ENCODE results near the gene LRBA. TPM values are rescaled to one million over a fixed set of nuclear protein-coding genes. Genes with fewer than 3 reads are reported as not detected.

The LRBA gene
- polyA plus RNA-seq, 1 of the 3 experiments (the other 2 are of a cell fraction) = 11.4 TPM

DNA sequence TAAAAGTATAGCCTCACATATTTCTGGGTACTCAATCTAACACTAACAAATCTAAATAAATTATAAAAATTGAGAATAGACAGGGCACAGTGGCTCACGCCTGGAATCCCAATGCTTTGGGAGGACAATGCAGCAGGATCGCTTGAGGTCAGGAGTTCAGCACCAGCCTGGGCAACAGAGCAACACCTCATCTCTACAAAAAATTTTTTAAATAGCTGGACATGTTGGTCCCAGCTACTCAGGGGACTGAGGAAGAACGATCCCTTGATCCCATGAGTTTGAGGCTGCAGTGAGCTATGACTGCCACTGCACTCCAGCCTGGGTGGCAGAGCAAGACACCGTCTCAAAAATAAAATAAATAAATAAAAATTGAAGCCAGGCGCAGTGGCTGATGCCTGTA lies 192.7 kb downstream of the LRBA start:
- Histone ChIP-seq H3K79me2 (ENCODE audit: insufficient read depth) (no peaks in the 10 kb centered on the region), H3K36me3 (replicated peaks in 1 of 2; ENCODE audit: control insufficient read depth in 1 of 2, insufficient read depth in 2 of 2, low read length in 1 of 2) (no peaks in the 10 kb centered on the region), H3K4me2 (no peak overlapping the region), H4K20me1 (ENCODE audit: insufficient read depth) (no peaks in the 10 kb centered on the region), H3K4me1 (ENCODE audit: control insufficient read depth in 1 of 2, insufficient read depth in 2 of 2, low read depth in 1 of 2, low read length in 1 of 2) (no peaks in the 10 kb centered on the region), H3K27me3 (ENCODE audit: insufficient read depth) (no peaks in the 10 kb centered on the region), H3K4me3 (ENCODE audit: low read depth in 2 of 2, low read length in 1 of 2) (no peak overlapping the region), H3K9me3 (peaks cover 8% of the 10 kb centered on the region), H3F3A (replicated peaks; ENCODE audit: insufficient read depth) (no peaks in the 10 kb centered on the region), H3K9me2 (no peaks in the 10 kb centered on the region), H2AFZ (ENCODE audit: low read depth) (no peak overlapping the region), H3K27ac (ENCODE audit: low read depth in 2 of 2, low read length in 1 of 2) (no peak overlapping the region), H3K9ac (no peak overlapping the region)
- 100% methylated on average over 5 of the region's 5 CpGs for WGBS (ENCODE audit: low lambda C conversion rate)
- ChIA-PET CTCF (no interaction called here), POLR2A (no interaction called here)
- no peak for DNase-seq
- TF ChIP-seq, protein P1, sequence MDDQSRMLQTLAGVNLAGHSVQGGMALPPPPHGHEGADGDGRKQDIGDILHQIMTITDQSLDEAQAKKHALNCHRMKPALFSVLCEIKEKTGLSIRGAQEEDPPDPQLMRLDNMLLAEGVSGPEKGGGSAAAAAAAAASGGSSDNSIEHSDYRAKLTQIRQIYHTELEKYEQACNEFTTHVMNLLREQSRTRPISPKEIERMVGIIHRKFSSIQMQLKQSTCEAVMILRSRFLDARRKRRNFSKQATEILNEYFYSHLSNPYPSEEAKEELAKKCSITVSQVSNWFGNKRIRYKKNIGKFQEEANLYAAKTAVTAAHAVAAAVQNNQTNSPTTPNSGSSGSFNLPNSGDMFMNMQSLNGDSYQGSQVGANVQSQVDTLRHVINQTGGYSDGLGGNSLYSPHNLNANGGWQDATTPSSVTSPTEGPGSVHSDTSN (IDR thresholded peaks at IDR 0.05) = no peak
- TF ChIP-seq RFX5 (IDR thresholded peaks at IDR 0.05; ENCODE audit: low read length) = no peak

DNA sequence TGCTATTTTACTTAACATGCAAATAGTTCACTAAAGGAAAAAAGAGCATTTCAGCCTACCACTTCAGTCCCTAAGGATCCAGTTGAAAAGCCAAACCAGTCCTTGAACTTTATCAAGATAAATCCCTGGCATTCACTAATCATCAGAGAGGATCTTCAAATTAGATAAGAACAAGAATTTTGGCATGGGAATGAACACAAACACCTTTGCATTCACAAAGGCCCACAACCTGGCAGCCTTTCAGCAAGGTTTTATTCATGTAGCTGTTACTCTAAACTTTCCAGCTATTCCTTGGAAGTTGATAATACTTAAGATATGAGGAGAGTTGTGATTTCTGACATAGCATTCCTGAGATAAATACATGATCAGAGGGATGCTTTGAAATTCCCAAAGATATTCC lies 193.4 kb downstream of the LRBA start:
- Histone ChIP-seq H4K20me1 (ENCODE audit: insufficient read depth) (no peaks in the 10 kb centered on the region), H3K27me3 (ENCODE audit: insufficient read depth) (no peaks in the 10 kb centered on the region), H3K9me2 (no peaks in the 10 kb centered on the region), H3K27ac (ENCODE audit: low read depth in 2 of 2, low read length in 1 of 2) (no peak overlapping the region), H3K4me1 (ENCODE audit: control insufficient read depth in 1 of 2, insufficient read depth in 2 of 2, low read depth in 1 of 2, low read length in 1 of 2) (no peaks in the 10 kb centered on the region), H3K9me3 (peaks cover 16% of the 10 kb centered on the region), H3K79me2 (ENCODE audit: insufficient read depth) (no peaks in the 10 kb centered on the region), H3K36me3 (replicated peaks in 1 of 2; ENCODE audit: control insufficient read depth in 1 of 2, insufficient read depth in 2 of 2, low read length in 1 of 2) (peaks cover 2 to 4% of the 10 kb centered on the region in 2 experiments), H2AFZ (ENCODE audit: low read depth) (no peak overlapping the region), H3F3A (replicated peaks; ENCODE audit: insufficient read depth) (peaks cover 5% of the 10 kb centered on the region), H3K4me2 (no peak overlapping the region), H3K4me3 (ENCODE audit: low read depth in 2 of 2, low read length in 1 of 2) (no peak overlapping the region), H3K9ac (no peak overlapping the region)
- TF ChIP-seq YY1 (IDR thresholded peaks at IDR 0.05; ENCODE audit: low read depth) = no peak
- TF ChIP-seq SMC3 (IDR thresholded peaks at IDR 0.05; ENCODE audit: low read depth, low read length) = no peak
- TF ChIP-seq, protein P1 (IDR thresholded peaks at IDR 0.05) = no peak
- TF ChIP-seq RCOR1 (IDR thresholded peaks at IDR 0.05; ENCODE audit: low read length) = no peak
- TF ChIP-seq, protein P2, sequence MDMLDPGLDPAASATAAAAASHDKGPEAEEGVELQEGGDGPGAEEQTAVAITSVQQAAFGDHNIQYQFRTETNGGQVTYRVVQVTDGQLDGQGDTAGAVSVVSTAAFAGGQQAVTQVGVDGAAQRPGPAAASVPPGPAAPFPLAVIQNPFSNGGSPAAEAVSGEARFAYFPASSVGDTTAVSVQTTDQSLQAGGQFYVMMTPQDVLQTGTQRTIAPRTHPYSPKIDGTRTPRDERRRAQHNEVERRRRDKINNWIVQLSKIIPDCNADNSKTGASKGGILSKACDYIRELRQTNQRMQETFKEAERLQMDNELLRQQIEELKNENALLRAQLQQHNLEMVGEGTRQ (IDR thresholded peaks at IDR 0.05; ENCODE audit: borderline replicate concordance, low read depth, low read length) = no peak
- no peak for DNase-seq
- ChIA-PET CTCF (no interaction called here), POLR2A (no interaction called here)

DNA sequence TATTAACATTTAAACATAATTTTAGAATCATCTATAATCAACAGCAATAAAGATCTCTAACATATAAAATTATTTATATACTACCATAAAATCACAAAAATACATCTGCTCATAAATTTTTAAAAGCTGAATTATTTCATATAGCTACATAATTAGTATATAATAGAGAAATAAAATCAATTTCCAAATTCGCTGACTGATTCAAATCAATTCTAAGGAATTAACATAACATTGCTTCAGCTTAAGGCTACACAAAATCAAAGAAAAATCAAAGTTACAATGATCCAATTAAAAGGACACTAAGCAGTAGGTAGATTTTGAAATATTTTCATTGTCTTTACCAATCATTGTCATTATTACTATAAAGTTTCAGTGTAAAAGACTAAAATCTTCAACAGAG lies 194.7 kb downstream of the LRBA start:
- H3K27ac ChIP-seq (ENCODE audit: low read depth in 2 of 2, low read length in 1 of 2) = no peak overlapping the region
- H3K9me3 ChIP-seq = peaks cover 16% of the 10 kb centered on the region
- H3K4me1 ChIP-seq (ENCODE audit: control insufficient read depth in 1 of 2, insufficient read depth in 2 of 2, low read depth in 1 of 2, low read length in 1 of 2) = no peaks in the 10 kb centered on the region
- ChIA-PET POLR2A (no interaction called here), CTCF (interaction anchor here (0.8 kb wide), 1 partner anchor 12 kb away, joined by 3 read pairs; no protein-coding TSS in a partner anchor)
- no peak for TF ChIP-seq MXI1 (IDR thresholded peaks at IDR 0.05; ENCODE audit: low read depth, low read length)
- TF ChIP-seq SMC3 (IDR thresholded peaks at IDR 0.05; ENCODE audit: low read depth, low read length) = no peak
- TF ChIP-seq, protein P2 (IDR thresholded peaks at IDR 0.05; ENCODE audit: borderline replicate concordance, low read depth, low read length) = no peak
- H4K20me1 ChIP-seq (ENCODE audit: insufficient read depth) = no peaks in the 10 kb centered on the region
- H3K4me3 ChIP-seq (ENCODE audit: low read depth in 2 of 2, low read length in 1 of 2) = no peak overlapping the region
- WGBS (ENCODE audit: low lambda C conversion rate) = 98% methylated on average over 1 of the region's 1 CpG
- H3K9ac ChIP-seq = no peak overlapping the region
- H3K27me3 ChIP-seq (ENCODE audit: insufficient read depth) = no peaks in the 10 kb centered on the region
- peaks cover 11% of the 10 kb centered on the region for H3F3A ChIP-seq (replicated peaks; ENCODE audit: insufficient read depth)
- no peak for DNase-seq
- no peaks in the 10 kb centered on the region for H3K9me2 ChIP-seq
- H3K79me2 ChIP-seq (ENCODE audit: insufficient read depth) = no peaks in the 10 kb centered on the region
- no peak overlapping the region for H3K4me2 ChIP-seq
- peaks cover 4 to 5% of the 10 kb centered on the region in 2 experiments for H3K36me3 ChIP-seq (replicated peaks in 1 of 2; ENCODE audit: control insufficient read depth in 1 of 2, insufficient read depth in 2 of 2, low read length in 1 of 2)
- H2AFZ ChIP-seq (ENCODE audit: low read depth) = no peak overlapping the region

Data from SK-N-SH (cell line).